ENCODE results near the gene CPT1C.

Gene CPT1C

GRCh38 chr19:49651029-49651819 is 39.7 kb upstream of the CPT1C start:
- TF ChIP-seq, protein P1, sequence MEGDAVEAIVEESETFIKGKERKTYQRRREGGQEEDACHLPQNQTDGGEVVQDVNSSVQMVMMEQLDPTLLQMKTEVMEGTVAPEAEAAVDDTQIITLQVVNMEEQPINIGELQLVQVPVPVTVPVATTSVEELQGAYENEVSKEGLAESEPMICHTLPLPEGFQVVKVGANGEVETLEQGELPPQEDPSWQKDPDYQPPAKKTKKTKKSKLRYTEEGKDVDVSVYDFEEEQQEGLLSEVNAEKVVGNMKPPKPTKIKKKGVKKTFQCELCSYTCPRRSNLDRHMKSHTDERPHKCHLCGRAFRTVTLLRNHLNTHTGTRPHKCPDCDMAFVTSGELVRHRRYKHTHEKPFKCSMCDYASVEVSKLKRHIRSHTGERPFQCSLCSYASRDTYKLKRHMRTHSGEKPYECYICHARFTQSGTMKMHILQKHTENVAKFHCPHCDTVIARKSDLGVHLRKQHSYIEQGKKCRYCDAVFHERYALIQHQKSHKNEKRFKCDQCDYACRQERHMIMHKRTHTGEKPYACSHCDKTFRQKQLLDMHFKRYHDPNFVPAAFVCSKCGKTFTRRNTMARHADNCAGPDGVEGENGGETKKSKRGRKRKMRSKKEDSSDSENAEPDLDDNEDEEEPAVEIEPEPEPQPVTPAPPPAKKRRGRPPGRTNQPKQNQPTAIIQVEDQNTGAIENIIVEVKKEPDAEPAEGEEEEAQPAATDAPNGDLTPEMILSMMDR (IDR thresholded peaks at IDR 0.05), result no peak

- TF ChIP-seq, protein P1 (IDR thresholded peaks at IDR 0.05), result no peak
These were observed 38.9 kb upstream of the CPT1C start for GRCh38 chr19:49651820-49652550.

- TF ChIP-seq, protein P1 (IDR thresholded peaks at IDR 0.05), result no peak
These were observed 38.1 kb upstream of the CPT1C start for GRCh38 chr19:49652551-49653465.

DNA sequence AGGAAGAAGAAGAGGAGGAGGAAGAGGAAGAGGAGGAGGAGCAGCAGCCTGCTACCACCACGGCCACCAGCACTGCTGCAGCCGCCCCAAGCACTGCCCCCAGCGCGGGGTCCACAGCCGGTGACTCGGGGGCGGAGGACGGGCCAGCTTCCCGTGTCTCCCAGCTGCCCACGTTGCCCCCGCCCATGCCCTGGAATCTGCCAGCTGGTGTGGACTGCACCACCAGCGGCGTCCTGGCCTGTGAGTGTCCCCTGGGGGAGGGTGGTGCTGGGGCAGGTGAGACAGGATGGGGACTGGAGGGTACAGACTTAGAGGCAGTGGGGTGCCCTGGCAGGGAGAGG is 37.5 kb upstream of the CPT1C start:
- TF ChIP-seq, protein P1 (IDR thresholded peaks at IDR 0.05), result no peak

DNA sequence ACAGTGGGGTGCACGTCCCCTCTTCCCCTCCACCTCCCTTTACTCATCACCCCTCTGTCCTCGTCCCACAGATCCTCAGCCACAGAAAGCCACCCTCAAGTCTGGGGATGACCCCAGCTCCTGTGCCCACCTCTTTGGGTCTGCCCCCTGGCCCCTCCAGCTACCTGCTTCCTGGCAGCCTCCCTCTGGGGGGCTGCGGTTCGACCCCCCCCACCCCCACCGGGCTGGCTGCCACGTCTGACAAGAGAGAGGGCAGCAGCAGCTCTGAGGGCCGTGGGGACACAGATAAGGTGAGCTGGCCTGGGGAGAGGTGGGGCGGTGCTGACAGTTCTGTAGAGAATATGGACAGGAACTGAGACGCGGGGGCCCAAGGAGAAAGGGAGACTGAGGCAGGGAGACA is 36.3 kb upstream of the CPT1C start:
- TF ChIP-seq, protein P1 (IDR thresholded peaks at IDR 0.05), result no peak

DNA sequence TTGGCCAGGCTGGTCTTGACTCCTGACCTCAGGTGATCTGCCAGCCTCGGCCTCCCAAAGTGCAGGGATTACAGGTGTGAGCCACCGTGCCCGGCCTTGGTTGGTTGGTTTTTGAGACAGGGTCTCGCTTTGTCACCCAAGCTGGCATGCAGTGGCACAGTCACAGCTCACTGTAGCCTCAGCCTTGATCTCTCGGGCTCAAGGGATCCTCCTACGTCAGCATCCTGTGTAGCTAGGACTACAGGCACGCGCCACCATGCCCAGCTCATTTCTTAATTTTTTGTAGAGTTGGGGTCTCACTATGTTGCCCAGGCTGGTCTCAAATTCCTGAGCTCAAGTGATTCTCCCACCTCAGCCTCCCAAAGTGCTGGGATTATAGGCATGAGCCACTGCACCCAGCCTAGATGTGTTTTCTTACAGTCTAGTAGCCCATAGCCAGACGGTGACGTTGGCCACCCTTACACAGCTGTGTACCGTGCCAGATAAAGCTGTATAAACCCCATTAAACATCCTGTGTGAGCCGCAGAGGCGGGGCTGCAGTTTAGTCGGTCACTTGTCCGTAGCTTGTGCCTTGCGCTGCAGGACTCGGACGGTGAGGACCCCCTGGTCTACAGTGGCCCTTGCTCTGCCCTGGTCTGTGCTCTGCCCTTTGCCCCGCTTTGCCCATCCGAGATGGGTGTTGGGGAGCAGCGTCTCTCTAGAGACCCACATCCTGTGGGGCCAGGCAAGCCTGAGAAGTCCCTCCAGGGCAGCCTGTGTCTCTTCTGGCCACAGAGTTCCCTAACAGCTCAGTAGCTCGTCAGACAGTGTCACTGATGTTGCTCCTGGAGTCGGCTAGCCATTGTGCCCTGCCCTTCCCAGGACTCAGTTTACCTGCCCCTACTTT is 35.1 kb upstream of the CPT1C start:
- TF ChIP-seq, protein P1 (IDR thresholded peaks at IDR 0.05), result no peak
